Tibial artery (tissue), 4 donors: ENCODE measurements around the gene MYRIP.

Experiments
- DNase-seq, 2 donors: peaks; one replicate each; pipeline ENCODE4 v3.0.0-alpha.2; 2019
- H3K27ac ChIP-seq, 2 donors: fragments of 200-600 bp; sonication (generic) in 1 of 2; 1 replicate in 1 of 2; 2 replicates in 1 of 2; pipeline ENCODE4 v1.5.1; 2018 to 2019; ENCODE audit warnings: mild to moderate bottlenecking in 1 of 2
- H3K27me3 ChIP-seq, 2 donors: fragments of 200-600 bp; sonication (generic) in 1 of 2; one replicate each; pipeline versions ENCODE4 v1.5.1 to v1.6.0; 2016 to 2019
- H3K36me3 ChIP-seq, 3 donors: fragments of 200-600 bp; sonication (generic) in 2 of 3; one replicate each; pipeline ENCODE4 v1.5.1; 2016 to 2019; ENCODE audit warnings: mild to moderate bottlenecking in 2 of 3
- H3K4me1 ChIP-seq, 4 donors: fragments of 200-600 bp; sonication (generic) in 2 of 4; 1 replicate in 3 of 4; 2 replicates in 1 of 4; pipeline ENCODE4 v1.5.1; 2016 to 2019
- H3K4me3 ChIP-seq, 2 donors: fragments of 200-600 bp; sonication (generic) in 1 of 2; 1 replicate in 1 of 2; 2 replicates in 1 of 2; pipeline ENCODE4 v1.5.1; 2018 to 2019; ENCODE audit warnings: mild to moderate bottlenecking in 2 of 2
- H3K9me3 ChIP-seq, 3 donors: fragments of 200-600 bp; sonication (generic) in 1 of 3; one replicate each; pipeline ENCODE4 v1.5.1; 2016 to 2019
- intact Hi-C: fragments of 100-400 bp; cut with DNase I; formaldehyde crosslinking; loops from one replicate; pipeline ENCODE4 v1.15.0; 2023; ENCODE audit warnings: low total_unique reads
- TF ChIP-seq, protein P1 (sequence below), 2 experiments: fragments of 200-600 bp in 1 of 2; fragments of 450-650 bp in 1 of 2; IDR thresholded peaks; one replicate each; pipeline ENCODE4 v1.5.1; 2017 to 2019; ENCODE audit warnings: antibody characterized with exemption in 2 of 2, mild to moderate bottlenecking in 1 of 2, moderate library complexity in 1 of 2

MYRIP gene

DNA sequence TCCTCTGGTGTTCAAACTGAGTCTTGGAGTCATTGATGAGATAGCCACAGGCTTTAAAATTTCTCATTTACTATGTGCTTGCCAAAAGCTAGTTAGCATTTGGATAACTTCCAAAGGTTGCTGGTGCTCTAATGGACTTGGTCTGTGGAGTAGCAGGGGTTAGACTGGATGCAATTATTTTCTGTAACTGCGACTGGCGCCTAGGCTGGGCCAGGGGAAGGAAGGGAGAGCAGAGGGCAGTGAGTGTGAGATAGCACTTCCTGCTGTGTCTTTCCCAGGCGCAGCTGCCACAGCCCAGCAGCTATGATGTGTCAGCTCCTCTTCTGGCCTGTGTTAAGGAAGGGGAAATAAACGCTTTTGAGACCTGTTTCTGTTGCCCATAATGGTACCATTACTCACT lies 98.6 kb downstream of the MYRIP start:
- no peaks in the 10 kb centered on the region for H3K27me3 ChIP-seq
- TF ChIP-seq, protein P1, sequence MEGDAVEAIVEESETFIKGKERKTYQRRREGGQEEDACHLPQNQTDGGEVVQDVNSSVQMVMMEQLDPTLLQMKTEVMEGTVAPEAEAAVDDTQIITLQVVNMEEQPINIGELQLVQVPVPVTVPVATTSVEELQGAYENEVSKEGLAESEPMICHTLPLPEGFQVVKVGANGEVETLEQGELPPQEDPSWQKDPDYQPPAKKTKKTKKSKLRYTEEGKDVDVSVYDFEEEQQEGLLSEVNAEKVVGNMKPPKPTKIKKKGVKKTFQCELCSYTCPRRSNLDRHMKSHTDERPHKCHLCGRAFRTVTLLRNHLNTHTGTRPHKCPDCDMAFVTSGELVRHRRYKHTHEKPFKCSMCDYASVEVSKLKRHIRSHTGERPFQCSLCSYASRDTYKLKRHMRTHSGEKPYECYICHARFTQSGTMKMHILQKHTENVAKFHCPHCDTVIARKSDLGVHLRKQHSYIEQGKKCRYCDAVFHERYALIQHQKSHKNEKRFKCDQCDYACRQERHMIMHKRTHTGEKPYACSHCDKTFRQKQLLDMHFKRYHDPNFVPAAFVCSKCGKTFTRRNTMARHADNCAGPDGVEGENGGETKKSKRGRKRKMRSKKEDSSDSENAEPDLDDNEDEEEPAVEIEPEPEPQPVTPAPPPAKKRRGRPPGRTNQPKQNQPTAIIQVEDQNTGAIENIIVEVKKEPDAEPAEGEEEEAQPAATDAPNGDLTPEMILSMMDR (IDR thresholded peaks at IDR 0.05): no peak
- H3K9me3 ChIP-seq: no peaks in the 10 kb centered on the region
- no peak overlapping the region for H3K4me3 ChIP-seq
- no peak overlapping the region for H3K27ac ChIP-seq
- no peak for DNase-seq
- H3K4me1 ChIP-seq: peaks cover 0 to 46% (median 21%) of the 10 kb centered on the region in 4 donors
- intact Hi-C loops: loop anchor here (5.0 kb wide), 1 partner anchor 46 kb away; no protein-coding TSS in a partner anchor
- H3K36me3 ChIP-seq: no peaks in the 10 kb centered on the region

DNA sequence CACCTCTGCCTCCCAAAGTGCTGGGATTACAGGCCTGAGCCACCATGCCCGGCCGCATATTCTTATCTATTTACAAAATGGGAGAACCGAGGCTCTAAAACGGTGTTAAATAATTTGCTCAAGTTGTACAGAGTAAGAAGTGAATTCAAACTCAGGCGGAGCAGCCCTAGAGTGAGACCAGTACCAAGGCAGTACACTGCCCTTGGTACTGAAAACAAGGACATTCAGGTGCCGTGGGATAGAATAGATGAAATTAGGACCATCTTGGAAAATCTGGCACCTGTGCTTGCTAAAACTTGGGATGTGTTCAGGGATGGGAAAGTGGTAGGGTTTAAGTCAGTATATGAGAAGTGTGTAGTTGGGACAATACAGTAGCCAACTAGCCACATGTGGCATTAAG lies 100.7 kb downstream of the MYRIP start:
- peaks cover 0 to 51% (median 21%) of the 10 kb centered on the region in 4 donors for H3K4me1 ChIP-seq
- no peaks in the 10 kb centered on the region for H3K27me3 ChIP-seq
- peak overlapping the region; percentile 19 to 60 for H3K27ac ChIP-seq
- TF ChIP-seq, protein P1 (IDR thresholded peaks at IDR 0.05): no peak
- intact Hi-C loops: no loop called here
- H3K4me3 ChIP-seq: no peak overlapping the region
- no peak for DNase-seq
- no peaks in the 10 kb centered on the region for H3K36me3 ChIP-seq
- no peaks in the 10 kb centered on the region for H3K9me3 ChIP-seq

GRCh38 chr3:39910826-39911464 lies 101.5 kb downstream of the MYRIP start:
- DNase-seq: no peak
- Histone ChIP-seq H3K4me3 (no peak overlapping the region), H3K9me3 (no peaks in the 10 kb centered on the region), H3K36me3 (no peaks in the 10 kb centered on the region), H3K4me1 (peaks cover 0 to 46% (median 21%) of the 10 kb centered on the region in 4 donors), H3K27ac (peak overlapping the region; percentile 19 to 60), H3K27me3 (no peaks in the 10 kb centered on the region)
- intact Hi-C loops: no loop called here
- TF ChIP-seq, protein P1 (IDR thresholded peaks at IDR 0.05): no peak

DNA sequence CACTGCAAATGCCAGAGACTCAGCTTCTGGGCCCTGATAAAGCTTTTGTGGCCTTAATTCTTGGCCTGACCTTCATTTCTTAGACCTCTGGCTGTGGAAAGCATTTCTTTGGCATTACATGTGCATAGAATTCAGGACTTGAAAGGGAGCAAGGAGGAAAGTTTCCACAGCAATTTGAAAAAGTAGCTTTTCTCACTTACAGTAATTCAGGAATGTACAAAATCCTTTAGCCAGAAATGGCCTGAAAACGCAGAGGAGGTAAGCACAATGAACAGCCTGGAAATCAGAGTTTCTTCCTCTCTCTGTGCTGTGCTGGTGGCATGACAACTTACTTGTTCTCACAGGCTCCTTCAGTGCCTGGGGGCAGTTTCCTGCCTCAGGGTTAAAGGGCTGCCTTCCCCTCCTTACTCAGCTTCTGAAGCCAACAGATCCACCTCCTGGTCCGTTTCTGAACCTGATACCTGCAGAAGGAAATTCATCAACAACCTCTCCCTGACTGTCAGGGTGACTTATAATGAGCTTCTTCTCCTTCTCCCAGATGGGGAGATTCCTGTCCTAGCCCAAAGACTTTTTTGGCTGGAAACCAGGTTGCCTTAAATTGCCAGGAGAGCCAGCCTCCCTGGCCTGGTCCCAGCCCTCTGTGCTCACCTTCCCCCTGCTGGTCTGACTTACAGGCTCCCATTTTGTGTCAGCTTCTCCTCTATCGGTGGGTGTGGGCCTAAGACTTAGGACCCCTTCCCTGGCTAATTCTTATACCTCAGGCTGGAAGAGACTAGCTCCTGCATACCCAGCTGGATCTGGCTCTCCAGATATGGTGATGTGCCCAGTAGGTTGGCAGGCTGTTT lies 102.3 kb downstream of the MYRIP start:
- TF ChIP-seq, protein P1 (IDR thresholded peaks at IDR 0.05): no peak
- Histone ChIP-seq H3K27me3 (no peaks in the 10 kb centered on the region), H3K4me3 (no peak overlapping the region), H3K9me3 (no peaks in the 10 kb centered on the region), H3K4me1 (peaks cover 0 to 45% (median 21%) of the 10 kb centered on the region in 4 donors), H3K27ac (peak overlapping the region; percentile 19 to 60), H3K36me3 (no peaks in the 10 kb centered on the region)
- intact Hi-C loops: no loop called here
- DNase-seq: no peak

GRCh38 chr3:39915027-39915426 lies 105.6 kb downstream of the MYRIP start:
- Histone ChIP-seq H3K27me3 (no peaks in the 10 kb centered on the region), H3K36me3 (no peaks in the 10 kb centered on the region), H3K9me3 (no peaks in the 10 kb centered on the region), H3K4me1 (peaks cover 0 to 38% (median 13%) of the 10 kb centered on the region in 4 donors), H3K27ac (no peak overlapping the region), H3K4me3 (no peak overlapping the region)
- TF ChIP-seq, protein P1 (IDR thresholded peaks at IDR 0.05): no peak
- no peak for DNase-seq
- intact Hi-C loops: no loop called here
